ENCODE results near the gene DUXA. TPM values are rescaled to one million over a fixed set of nuclear protein-coding genes. Genes with fewer than 3 reads are reported as not detected.
"Not testable (repeated sequence)": the region's sequence is repeated elsewhere in the genome, so short reads cannot be mapped to it uniquely, and the experiment has no call there.

DUXA gene
- not detected for total RNA-seq
- polyA plus RNA-seq: not detected
- long read RNA-seq, donor 1: 0 reads
- long read RNA-seq, donor 2: 0 reads
- long read RNA-seq, donor 3: 0 reads

- DNase-seq (no peak), ATAC-seq (no peak)
- no peak for TF ChIP-seq CTCF (IDR thresholded peaks at IDR 0.05)
- no peak for TF ChIP-seq POLR2A (IDR thresholded peaks at IDR 0.05)
Observed at GRCh38 chr19:57167385-57167784, at the start of gene DUXA. TSS of gene DUXA (minus strand) at chr19:57167485. CDS start at chr19:57167443, 42 bp downstream.

GRCh38 chr19:57212109-57212508, 44.8 kb upstream of the DUXA start:
- DNase-seq (no peak), ATAC-seq (peak in 1 of 4 donors; percentile 46)
- Histone ChIP-seq H3K9me3 (peaks cover 0 to 4% (median 0%) of the 10 kb centered on the region in 12 donors), H3K4me1 (peaks cover 0 to 15% (median 6%) of the 10 kb centered on the region in 12 donors), H3K36me3 (peaks cover 5 to 91% (median 64%) of the 10 kb centered on the region in 9 donors), H3K4me3 (no peak overlapping the region), H3K27me3 (no peaks in the 10 kb centered on the region), H3K27ac (no peak overlapping the region)
- no peak for TF ChIP-seq POLR2A (IDR thresholded peaks at IDR 0.05)
- no peak for TF ChIP-seq CTCF (IDR thresholded peaks at IDR 0.05)
- intact Hi-C loops (cut with DNase I): no loop called here
- 93 to 96% (median 95%) methylated on average over 5 to 7 of the region's 7 CpGs for WGBS, 4 donors

More at GRCh38 chr19:57167385-57167784, at the start of gene DUXA:
- H3K9me3 ChIP-seq: no peaks in the 10 kb centered on the region
- peaks cover 0 to 7% (median under 1%) of the 10 kb centered on the region in 12 donors for H3K4me1 ChIP-seq
- H3K36me3 ChIP-seq: no peaks in the 10 kb centered on the region
- H3K27ac ChIP-seq: peak within 1 kb of the TSS in 1 of 12 donors; percentile 9
- H3K4me3 ChIP-seq: no peak within 1 kb of the TSS
- intact Hi-C loops (cut with DNase I): no loop called here
- WGBS, 4 donors: 81 to 87% (median 84%) methylated on average over 6 of the region's 6 CpGs
- H3K27me3 ChIP-seq: no peaks in the 10 kb centered on the region

- Histone ChIP-seq H3K4me1 (peaks cover 0 to 4% (median 0%) of the 10 kb centered on the region in 12 donors), H3K4me3 (no peak overlapping the region), H3K27me3 (no peaks in the 10 kb centered on the region), H3K36me3 (peaks cover 5 to 96% (median 76%) of the 10 kb centered on the region in 9 donors), H3K9me3 (peaks cover 0 to 4% (median 0%) of the 10 kb centered on the region in 12 donors), H3K27ac (peak overlapping the region in 1 of 12 donors; percentile 52)
- ATAC-seq (peak in 1 of 4 donors; percentile 11), DNase-seq (no peak)
- no peak for TF ChIP-seq POLR2A (IDR thresholded peaks at IDR 0.05)
- WGBS, 4 donors: 80 to 90% (median 82%) methylated on average over 4 of the region's 4 CpGs
- intact Hi-C loops (cut with DNase I): no loop called here
Observed at GRCh38 chr19:57210381-57210780, 43.1 kb upstream of the DUXA start.

GRCh38 chr19:57202160-57202559, 34.9 kb upstream of the DUXA start:
- WGBS, 4 donors: 76 to 92% (median 86%) methylated on average over 5 of the region's 5 CpGs
- Histone ChIP-seq H3K4me3 (no peak overlapping the region), H3K4me1 (peaks cover 0 to 14% (median 3%) of the 10 kb centered on the region in 12 donors), H3K36me3 (peaks cover 0 to 91% (median 72%) of the 10 kb centered on the region in 9 donors), H3K27ac (no peak overlapping the region), H3K27me3 (no peaks in the 10 kb centered on the region), H3K9me3 (no peaks in the 10 kb centered on the region)
- DNase-seq (no peak), ATAC-seq (no peak)
- TF ChIP-seq POLR2A (IDR thresholded peaks at IDR 0.05) (no peak), CTCF (IDR thresholded peaks at IDR 0.05) (no peak)
- intact Hi-C loops (cut with DNase I): no loop called here

- H3K27me3 ChIP-seq; DNase-seq; intact Hi-C loops (cut with DNase I); ATAC-seq; H3K27ac ChIP-seq; H3K4me3 ChIP-seq; H3K9me3 ChIP-seq: not testable (repeated sequence)
- H3K36me3 ChIP-seq: peaks cover 0 to 98% (median 84%) of the 10 kb centered on the region in 9 donors
- peaks cover 0 to 25% (median 10%) of the 10 kb centered on the region in 12 donors for H3K4me1 ChIP-seq
- WGBS, 4 donors: 94 to 96% (median 95%) methylated on average over 6 of the region's 6 CpGs
Observed at GRCh38 chr19:57197874-57198273, 30.6 kb upstream of the DUXA start.

Measured in heart left ventricle (tissue), 16 donors.